ENCODE data around the gene UNC5A.

The UNC5A gene

GRCh38 chr5:176781638-176782570 is 28.5 kb upstream of the UNC5A start:
- no peak for DNase-seq

GRCh38 chr5:176784218-176785165 is 25.9 kb upstream of the UNC5A start:
- no peak for DNase-seq

GRCh38 chr5:176785184-176786145 is 24.9 kb upstream of the UNC5A start:
- no peak for DNase-seq

GRCh38 chr5:176787676-176788075 is 22.7 kb upstream of the UNC5A start:
- DNase-seq, result no peak

- DNase-seq, result no peak
Observed at GRCh38 chr5:176788091-176788490, 22.3 kb upstream of the UNC5A start.

- DNase-seq, result no peak
Observed at GRCh38 chr5:176788941-176789872, 21.2 kb upstream of the UNC5A start.

GRCh38 chr5:176789873-176790615 is 20.3 kb upstream of the UNC5A start:
- no peak for DNase-seq

- no peak for DNase-seq
Observed at GRCh38 chr5:176790941-176791340, 19.4 kb upstream of the UNC5A start.

GRCh38 chr5:176792655-176793342 is 17.6 kb upstream of the UNC5A start:
- DNase-seq, result no peak

GRCh38 chr5:176793343-176793699 is 17.0 kb upstream of the UNC5A start:
- no peak for DNase-seq

GRCh38 chr5:176793736-176794135 is 16.6 kb upstream of the UNC5A start:
- no peak for DNase-seq

- no peak for DNase-seq
Observed at GRCh38 chr5:176794509-176794908, 15.8 kb upstream of the UNC5A start.

GRCh38 chr5:176796411-176796810 is 13.9 kb upstream of the UNC5A start:
- no peak for DNase-seq

GRCh38 chr5:176796970-176797369 is 13.4 kb upstream of the UNC5A start:
- DNase-seq, result no peak

- no peak for DNase-seq
Observed at GRCh38 chr5:176797456-176798050, 12.8 kb upstream of the UNC5A start.

GRCh38 chr5:176798086-176798876 is 12.1 kb upstream of the UNC5A start:
- no peak for DNase-seq

- no peak for DNase-seq
Observed at GRCh38 chr5:176798949-176799348, 11.4 kb upstream of the UNC5A start.

GRCh38 chr5:176799488-176799887 is 10.9 kb upstream of the UNC5A start:
- no peak for DNase-seq

- DNase-seq, result no peak
Observed at GRCh38 chr5:176800024-176800423, 10.3 kb upstream of the UNC5A start.

Measured in bone marrow (tissue), 2 donors.